BE2C (cell line): ENCODE results near the gene PGP.
A peak's percentile ranks its signal among the peaks of the same experiment; 100 is the strongest.

Experiments
- DNase-seq: peaks from one replicate; pipeline ENCODE4 v3.0.0-alpha.2; 2020
- H3K27me3 ChIP-seq: fragments of 250-450 bp; sonication (Bioruptor Pico); 2 replicates; pipeline ENCODE4 v1.5.1; 2020; ENCODE audit warnings: mild to moderate bottlenecking
- H3K36me3 ChIP-seq: fragments of 250-450 bp; sonication (Bioruptor Pico); 2 replicates; pipeline ENCODE4 v1.5.1; 2020; ENCODE audit warnings: mild to moderate bottlenecking
- H3K4me1 ChIP-seq: fragments of 250-450 bp; sonication (Bioruptor Pico); 2 replicates; pipeline ENCODE4 v1.5.1; 2020
- H3K4me3 ChIP-seq: 2 replicates; pipeline ENCODE4 v1.5.1; 2011; ENCODE audit warnings: low read depth, low read length
- H3K9me3 ChIP-seq: fragments of 250-450 bp; sonication (Bioruptor Pico); 2 replicates; pipeline ENCODE4 v1.5.1; 2020
- CTCF ChIP-seq: IDR thresholded peaks from 2 replicates; pipeline ENCODE4 v1.5.1; 2012; ENCODE audit warnings: mild to moderate bottlenecking, low read depth, low read length

The PGP gene

DNA sequence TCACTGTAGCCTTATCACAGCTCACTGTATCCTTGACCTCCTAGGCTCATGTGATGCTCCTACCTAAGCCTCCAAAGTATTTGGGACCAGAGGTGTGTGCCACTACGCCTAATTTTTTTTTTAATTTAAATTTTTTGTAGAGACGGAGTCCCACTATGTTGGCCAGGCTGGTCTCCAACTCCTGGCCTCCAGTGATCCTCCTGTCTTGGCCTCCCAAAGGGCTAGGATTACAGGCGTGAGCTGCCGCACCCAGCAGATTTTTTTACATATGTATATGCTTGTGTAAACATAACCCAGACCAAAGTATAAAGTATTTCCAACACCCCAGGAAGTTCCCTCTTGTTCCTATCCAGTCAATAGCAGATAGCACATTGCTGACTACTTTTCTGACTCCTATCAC, 1.7 kb upstream of the PGP start:
- no peak for DNase-seq
- peaks cover 8% of the 10 kb centered on the region for H3K4me1 ChIP-seq
- no peaks in the 10 kb centered on the region for H3K9me3 ChIP-seq
- no peak overlapping the region for H3K4me3 ChIP-seq
- H3K27me3 ChIP-seq, result no peaks in the 10 kb centered on the region
- TF ChIP-seq CTCF, result no peak
- H3K36me3 ChIP-seq, result peaks cover 10% of the 10 kb centered on the region

- Histone ChIP-seq H3K9me3 (no peaks in the 10 kb centered on the region), H3K4me1 (peaks cover 12% of the 10 kb centered on the region), H3K27me3 (no peaks in the 10 kb centered on the region), H3K4me3 (peak overlapping the region; percentile 78), H3K36me3 (peaks cover 22% of the 10 kb centered on the region)
- DNase-seq, result no peak
- no peak for TF ChIP-seq CTCF
Observed at GRCh38 chr16:2213817-2214718, 572 bp downstream of the PGP start.

DNA sequence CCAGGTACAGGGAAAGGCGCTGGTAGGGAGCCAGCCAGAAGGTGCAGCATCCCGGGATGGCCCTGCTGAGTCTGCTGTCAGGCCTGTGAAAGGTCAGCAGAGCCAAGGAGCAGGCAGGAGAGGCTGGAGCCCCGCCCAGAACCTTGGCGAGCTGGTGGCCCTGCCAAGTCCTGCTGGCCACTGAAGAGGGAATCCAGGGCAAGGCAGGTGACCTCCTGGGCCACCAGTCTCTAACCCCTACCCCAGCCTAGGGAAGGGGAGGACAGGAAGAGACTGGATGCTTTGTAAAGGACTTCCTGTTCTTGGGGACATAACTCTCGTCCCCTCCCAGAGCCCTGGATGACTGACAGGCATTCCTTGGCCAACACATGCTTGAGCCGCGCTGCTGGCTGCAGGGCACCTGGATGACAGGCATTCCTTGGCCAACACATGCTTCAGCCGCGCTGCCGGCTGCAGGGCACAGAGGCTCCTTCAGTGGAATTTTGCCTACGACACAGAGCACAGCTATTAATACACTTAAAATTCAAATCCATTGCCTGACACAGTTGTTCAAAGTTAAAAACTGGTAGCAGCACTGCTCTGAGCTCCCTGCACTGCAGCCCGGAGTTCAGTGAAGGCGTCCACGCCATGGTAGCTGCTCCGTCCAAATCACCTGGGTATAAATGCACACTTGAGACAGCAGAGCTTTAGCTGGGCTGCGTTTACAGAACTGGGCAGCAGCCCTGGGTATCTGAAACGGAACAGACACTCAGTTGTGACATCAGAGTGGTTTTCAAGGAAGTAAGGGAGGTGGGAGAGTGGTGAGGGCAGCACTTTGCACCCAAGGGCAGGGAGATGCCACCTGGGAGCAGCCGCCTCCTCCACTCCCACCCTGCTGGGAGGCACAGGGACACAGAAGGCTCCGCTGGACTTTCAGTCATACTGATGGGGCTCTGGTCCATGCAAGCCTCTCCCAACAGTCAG, 2.0 kb downstream of the PGP start:
- H3K9me3 ChIP-seq, result no peaks in the 10 kb centered on the region
- no peaks in the 10 kb centered on the region for H3K27me3 ChIP-seq
- no peak for TF ChIP-seq CTCF
- DNase-seq, result no peak
- peaks cover 36% of the 10 kb centered on the region for H3K36me3 ChIP-seq
- H3K4me3 ChIP-seq, result peak overlapping the region; percentile 78
- peaks cover 18% of the 10 kb centered on the region for H3K4me1 ChIP-seq

GRCh38 chr16:2211923-2212347, 2.7 kb downstream of the PGP start:
- Histone ChIP-seq H3K9me3 (no peaks in the 10 kb centered on the region), H3K4me3 (no peak overlapping the region), H3K36me3 (peaks cover 43% of the 10 kb centered on the region), H3K4me1 (peaks cover 21% of the 10 kb centered on the region), H3K27me3 (no peaks in the 10 kb centered on the region)
- no peak for TF ChIP-seq CTCF
- no peak for DNase-seq

DNA sequence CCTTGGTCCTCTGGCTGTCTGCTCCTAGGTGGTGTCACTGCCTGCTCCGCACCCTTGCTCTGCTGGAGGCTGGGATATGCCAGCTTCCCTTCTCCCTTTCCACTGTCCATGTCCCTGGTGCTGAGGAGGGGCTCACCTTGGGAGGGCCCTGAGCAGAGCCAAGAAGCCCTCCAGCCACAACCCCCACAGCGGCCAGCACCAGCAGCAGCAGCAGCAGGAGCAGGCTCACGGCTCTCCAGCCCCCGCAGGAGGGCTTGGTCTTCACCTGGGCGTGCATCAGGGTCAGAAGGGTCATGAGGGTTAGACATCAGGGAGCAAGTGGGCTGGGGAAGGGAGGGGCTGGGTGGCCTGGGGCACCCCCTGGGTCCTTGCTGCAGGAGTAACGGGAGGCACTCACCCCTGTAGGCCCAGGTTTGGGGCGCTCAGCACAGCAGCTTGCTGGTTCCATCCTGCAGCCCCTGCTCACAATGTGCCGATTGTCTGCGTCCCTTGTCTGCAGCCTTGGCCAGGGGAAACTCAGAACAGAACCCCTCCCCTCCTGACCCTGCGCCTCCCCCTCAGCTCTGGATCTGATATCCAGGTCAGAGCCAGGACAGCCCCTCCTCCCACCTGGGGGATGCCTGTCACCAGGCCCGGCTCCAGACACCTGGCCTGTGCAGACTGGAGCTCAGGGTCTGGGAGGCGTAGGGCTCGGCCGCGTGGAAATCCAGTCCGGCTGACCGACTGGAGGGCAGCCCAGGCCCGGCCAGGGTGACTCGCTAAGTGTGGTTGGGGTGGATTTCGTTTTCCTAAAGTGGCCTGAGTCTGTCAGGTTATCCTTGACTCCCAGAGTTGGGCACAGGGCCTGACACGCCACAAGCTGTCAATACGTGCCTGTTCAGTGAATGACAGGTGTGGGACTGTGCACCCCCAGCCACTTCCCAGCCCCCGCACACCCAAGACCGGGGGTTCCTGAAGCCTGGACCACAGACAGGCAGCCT, 4.0 kb downstream of the PGP start, which contains the start of gene BRICD5:
BRICD5 (minus strand) TSS at position 478 of the 980 bp plus-strand sequence; CDS start at position 448, 30 bp downstream.
- Histone ChIP-seq H3K4me3 (no peak within 1 kb of the TSS), H3K27me3 (no peaks in the 10 kb centered on the region), H3K36me3 (peaks cover 47% of the 10 kb centered on the region), H3K4me1 (peaks cover 21% of the 10 kb centered on the region), H3K9me3 (no peaks in the 10 kb centered on the region)
- DNase-seq, result no peak
- TF ChIP-seq CTCF, result no peak
